Osteoblast (primary cell): ENCODE data around the gene ACTC1. TPM values are rescaled to one million over a fixed set of nuclear protein-coding genes. Genes with fewer than 3 reads are reported as not detected.
A peak's percentile ranks its signal among the peaks of the same experiment; 100 is the strongest.

Source experiments
- DNase-seq: peaks from one replicate; pipeline ENCODE4 v3.0.0; 2011; ENCODE audit warnings: low spot score, mixed read lengths; ENCODE audit not compliant: insufficient read length; ENCODE audit errors: missing footprints
- H2AFZ ChIP-seq: 2 replicates; pipeline ENCODE4 v1.6.0; 2011; ENCODE audit warnings: mild to moderate bottlenecking, low read length
- H3K27ac ChIP-seq: 2 replicates; pipeline ENCODE4 v1.5.1; 2011; ENCODE audit warnings: mild to moderate bottlenecking, low read depth, low read length, moderate library complexity
- H3K27me3 ChIP-seq: 2 replicates; pipeline ENCODE4 v1.6.0; 2012; ENCODE audit warnings: mild to moderate bottlenecking, control low read depth, inconsistent platforms, low read length, moderate library complexity; ENCODE audit not compliant: insufficient read depth
- H3K36me3 ChIP-seq: 2 replicates; pipeline ENCODE4 v1.5.1; 2011; ENCODE audit warnings: mild to moderate bottlenecking, low read length, control low read depth, moderate library complexity; ENCODE audit not compliant: insufficient read depth
- H3K4me1 ChIP-seq: 2 replicates; pipeline ENCODE4 v1.5.1; 2011; ENCODE audit warnings: mild to moderate bottlenecking, low read length, control low read depth, moderate library complexity; ENCODE audit not compliant: insufficient read depth
- H3K4me2 ChIP-seq: 2 replicates; pipeline ENCODE4 v1.6.0; 2011; ENCODE audit warnings: mild to moderate bottlenecking, low read length; ENCODE audit not compliant: insufficient read depth
- H3K4me3 ChIP-seq: fragments of 200-600 bp; sonication (generic); 3 replicates; pipeline ENCODE4 v1.5.1; 2012; ENCODE audit warnings: mild to moderate bottlenecking, low read length, inconsistent platforms; ENCODE audit not compliant: insufficient read depth
- H3K79me2 ChIP-seq: 2 replicates; pipeline ENCODE4 v1.6.0; 2012; ENCODE audit warnings: mild to moderate bottlenecking, low read length, control low read depth, inconsistent platforms; ENCODE audit not compliant: insufficient read depth
- H3K9me3 ChIP-seq: 2 replicates; pipeline ENCODE4 v1.5.1; 2011; ENCODE audit warnings: low read depth, low read length, control low read depth
- H4K20me1 ChIP-seq: 2 replicates; pipeline ENCODE4 v1.6.0; 2012; ENCODE audit warnings: mild to moderate bottlenecking, low read length, control low read depth; ENCODE audit not compliant: insufficient read depth
- CTCF ChIP-seq: IDR thresholded peaks from 2 replicates; pipeline ENCODE4 v1.5.1; 2011; ENCODE audit warnings: mild to moderate bottlenecking, low read depth, low read length, moderate library complexity; ENCODE audit errors: extremely low read depth
- total RNA-seq: library from RNA; depleted of rRNA; stranded (reverse); fragments of >200 nt; gene quantifications from 2 replicates; pipeline ENCODE4 v1.2.3, GENCODE V29; 2012

The ACTC1 gene
- total RNA-seq, 1 donor = not detected

GRCh38 chr15:34757262-34757661 is 38.1 kb downstream of the ACTC1 start:
- Histone ChIP-seq H3K36me3 (no peaks in the 10 kb centered on the region), H4K20me1 (peaks cover 3% of the 10 kb centered on the region), H3K9me3 (no peaks in the 10 kb centered on the region), H3K79me2 (no peaks in the 10 kb centered on the region), H3K4me2 (no peak overlapping the region), H2AFZ (no peak overlapping the region), H3K4me3 (no peak overlapping the region), H3K4me1 (no peaks in the 10 kb centered on the region), H3K27me3 (peaks cover 46% of the 10 kb centered on the region), H3K27ac (no peak overlapping the region)
- no peak for TF ChIP-seq CTCF
- DNase-seq = no peak

GRCh38 chr15:34755419-34755773 is 40.0 kb downstream of the ACTC1 start:
- Histone ChIP-seq H3K4me3 (no peak overlapping the region), H3K4me2 (no peak overlapping the region), H3K27ac (no peak overlapping the region), H4K20me1 (peaks cover 3% of the 10 kb centered on the region), H2AFZ (no peak overlapping the region), H3K4me1 (no peaks in the 10 kb centered on the region), H3K9me3 (no peaks in the 10 kb centered on the region), H3K79me2 (no peaks in the 10 kb centered on the region), H3K36me3 (no peaks in the 10 kb centered on the region), H3K27me3 (peaks cover 46% of the 10 kb centered on the region)
- DNase-seq = peak; percentile 52
- TF ChIP-seq CTCF = no peak

- Histone ChIP-seq H3K4me2 (no peak within 1 kb of the TSS), H3K79me2 (no peaks in the 10 kb centered on the region), H2AFZ (no peak within 1 kb of the TSS), H3K27ac (no peak within 1 kb of the TSS), H3K36me3 (no peaks in the 10 kb centered on the region), H3K27me3 (peaks cover 46% of the 10 kb centered on the region), H3K9me3 (no peaks in the 10 kb centered on the region), H4K20me1 (peaks cover 3% of the 10 kb centered on the region), H3K4me1 (no peaks in the 10 kb centered on the region), H3K4me3 (no peak within 1 kb of the TSS)
- peak; percentile 48 for DNase-seq
- no peak for TF ChIP-seq CTCF
These were observed 40.5 kb downstream of the ACTC1 start, which contains the start of gene GJD2 for GRCh38 chr15:34754674-34755418. GJD2 (minus strand) TSS chr15:34754998; CDS start chr15:34754488, 510 bp downstream.

- Histone ChIP-seq H3K4me1 (no peaks in the 10 kb centered on the region), H3K4me2 (no peak overlapping the region), H3K9me3 (no peaks in the 10 kb centered on the region), H3K79me2 (no peaks in the 10 kb centered on the region), H3K27me3 (peaks cover 48% of the 10 kb centered on the region), H2AFZ (no peak overlapping the region), H3K4me3 (no peak overlapping the region), H3K27ac (no peak overlapping the region), H4K20me1 (peaks cover 3% of the 10 kb centered on the region), H3K36me3 (no peaks in the 10 kb centered on the region)
- no peak for TF ChIP-seq CTCF
- no peak for DNase-seq
These were observed 41.2 kb downstream of the ACTC1 start for GRCh38 chr15:34754171-34754601.
